SK-N-SH (cell line): ENCODE measurements around the gene CDH18. TPM values are rescaled to one million over a fixed set of nuclear protein-coding genes. Genes with fewer than 3 reads are reported as not detected.

Source experiments
- CTCF ChIA-PET: fragments of 300-600, 350-600 bp; formaldehyde crosslinking; extraction: SDS; loops from one replicate; lab custom pipeline; 2021; lab: Yijun Ruan, JAX
- POLR2A ChIA-PET: fragments of 350-600 bp; sonication (Branson Sonifier 250); formaldehyde crosslinking; extraction: SDS; loops from one replicate; lab custom pipeline; 2020; ENCODE audit warnings: antibody characterized with exemption, inconsistent platforms; lab: Yijun Ruan, JAX
- DNase-seq: peaks from one replicate; pipeline ENCODE4 v3.0.0; 2012
- H2AFZ ChIP-seq: fragments of 200-600 bp; sonication (generic); 2 replicates; pipeline ENCODE4 v1.8.1; 2016; ENCODE audit warnings: antibody characterized with exemption, mild to moderate bottlenecking, low read depth
- H3F3A ChIP-seq: fragments of 200-600 bp; sonication (generic); replicated peaks from 2 replicates; pipeline ENCODE3; 2016; ENCODE audit warnings: antibody characterized with exemption, mild to moderate bottlenecking; ENCODE audit not compliant: insufficient read depth
- H3K27ac ChIP-seq, 2 experiments: fragments of 200-500 bp in 1 of 2; fragments of 200-600 bp in 1 of 2; sonication (Bioruptor generic) in 1 of 2; sonication (generic), shearing (Covaris generic) in 1 of 2; 2 replicates each; pipeline versions ENCODE4 v1.5.1 to v1.6.1; 2014 to 2016; ENCODE audit warnings: low read depth in 2 of 2, inconsistent platforms in 1 of 2, low read length in 1 of 2, mild to moderate bottlenecking in 1 of 2, mixed read lengths in 1 of 2
- H3K27me3 ChIP-seq: fragments of 200-600 bp; sonication (generic), shearing (Covaris generic); 2 replicates; pipeline ENCODE4 v1.6.1; 2016; ENCODE audit warnings: mixed run types; ENCODE audit not compliant: insufficient read depth
- H3K36me3 ChIP-seq, 2 experiments: fragments of 200-500 bp in 1 of 2; fragments of 200-600 bp in 1 of 2; sonication (Bioruptor generic) in 1 of 2; sonication (generic) in 1 of 2; replicated peaks in 1 of 2; 2 replicates each; pipeline versions ENCODE3 to v1.5.1; 2014 to 2016; ENCODE audit warnings: low read length in 1 of 2, mild to moderate bottlenecking in 1 of 2; ENCODE audit not compliant: insufficient read depth in 2 of 2, control insufficient read depth in 1 of 2
- H3K4me1 ChIP-seq, 2 experiments: fragments of 200-500 bp in 1 of 2; fragments of 200-600 bp in 1 of 2; sonication (Bioruptor generic) in 1 of 2; sonication (generic), shearing (Covaris generic) in 1 of 2; 2 replicates each; pipeline versions ENCODE4 v1.5.1 to v1.6.1; 2014 to 2016; ENCODE audit warnings: low read depth in 1 of 2, low read length in 1 of 2, mixed run types in 1 of 2; ENCODE audit not compliant: insufficient read depth in 2 of 2, control insufficient read depth in 1 of 2
- H3K4me2 ChIP-seq: fragments of 200-600 bp; sonication (generic), shearing (Covaris generic); 2 replicates; pipeline ENCODE4 v1.6.1; 2017; ENCODE audit warnings: mixed run types
- H3K4me3 ChIP-seq, 2 experiments: fragments of 200-500 bp in 1 of 2; fragments of 200-600 bp in 1 of 2; sonication (Bioruptor generic) in 1 of 2; sonication (generic), shearing (Covaris generic) in 1 of 2; 2 replicates each; pipeline versions ENCODE4 v1.5.1 to v1.8.1; 2014 to 2016; ENCODE audit warnings: low read depth in 2 of 2, inconsistent platforms in 1 of 2, low read length in 1 of 2, mild to moderate bottlenecking in 1 of 2, mixed read lengths in 1 of 2, moderate library complexity in 1 of 2
- H3K79me2 ChIP-seq: fragments of 200-600 bp; sonication (generic); 2 replicates; pipeline ENCODE4 v1.8.1; 2017; ENCODE audit warnings: mild to moderate bottlenecking; ENCODE audit not compliant: insufficient read depth
- H3K9ac ChIP-seq: fragments of 200-600 bp; sonication (generic); 2 replicates; pipeline ENCODE4 v1.6.1; 2017; ENCODE audit warnings: mixed run types
- H3K9me2 ChIP-seq: fragments of 200-600 bp; sonication (generic); 2 replicates; pipeline ENCODE4 v1.6.1; 2017; ENCODE audit warnings: mixed run types
- H3K9me3 ChIP-seq: fragments of 200-600 bp; sonication (generic); 2 replicates; pipeline ENCODE4 v1.6.1; 2017; ENCODE audit warnings: mixed run types, mild to moderate bottlenecking, moderate library complexity
- H4K20me1 ChIP-seq: fragments of 200-600 bp; sonication (generic); 2 replicates; pipeline ENCODE4 v1.6.1; 2017; ENCODE audit warnings: mild to moderate bottlenecking, mixed run types; ENCODE audit not compliant: insufficient read depth
- EZH2phosphoT487 ChIP-seq: fragments of 200-600 bp; sonication (generic); IDR thresholded peaks from 2 replicates; pipeline ENCODE4 v1.6.1; 2017; ENCODE audit warnings: low read depth, mixed run types, mild to moderate bottlenecking, antibody characterized with exemption, moderate library complexity, borderline replicate concordance
- FOXJ3 ChIP-seq: sonication (generic); formaldehyde crosslinking; IDR thresholded peaks from 2 replicates; pipeline ENCODE4 v1.5.1; 2020; ENCODE audit warnings: mild to moderate bottlenecking, missing genetic modification reagents
- FOXM1 ChIP-seq: IDR thresholded peaks from 2 replicates; pipeline ENCODE4 v1.4.0; 2012; ENCODE audit warnings: low read depth, mild to moderate bottlenecking
- GABPA ChIP-seq: IDR thresholded peaks from 2 replicates; pipeline ENCODE4 v1.4.0; 2012; ENCODE audit warnings: low read depth, mild to moderate bottlenecking
- JUND ChIP-seq: IDR thresholded peaks from 2 replicates; pipeline ENCODE4 v1.4.0; 2012
- MXI1 ChIP-seq: IDR thresholded peaks from 2 replicates; pipeline ENCODE4 v1.6.1; 2012; ENCODE audit warnings: mild to moderate bottlenecking, low read depth, low read length, improper control_type of control experiment
- NFIC ChIP-seq: IDR thresholded peaks from 2 replicates; pipeline ENCODE4 v1.4.0; 2012; ENCODE audit warnings: borderline replicate concordance
- NRF1 ChIP-seq: IDR thresholded peaks from 2 replicates; pipeline ENCODE4 v1.6.1; 2012; ENCODE audit warnings: low read depth, mild to moderate bottlenecking, low read length
- RAD21 ChIP-seq: IDR thresholded peaks from 2 replicates; pipeline ENCODE4 v1.6.1; 2012; ENCODE audit warnings: mild to moderate bottlenecking, low read length
- SIN3A ChIP-seq: IDR thresholded peaks from 2 replicates; pipeline ENCODE4 v1.6.1; 2012; ENCODE audit warnings: low read depth, mild to moderate bottlenecking, low read length, moderate library complexity, borderline replicate concordance
- SMC3 ChIP-seq: IDR thresholded peaks from 2 replicates; pipeline ENCODE4 v1.6.1; 2012; ENCODE audit warnings: low read depth, low read length, improper control_type of control experiment
- TAF1 ChIP-seq: IDR thresholded peaks from 2 replicates; pipeline ENCODE4 v1.6.1; 2012; ENCODE audit warnings: low read depth, mild to moderate bottlenecking, low read length, moderate library complexity, borderline replicate concordance
- TCF12 ChIP-seq: IDR thresholded peaks from 2 replicates; pipeline ENCODE4 v1.4.0; 2012
- WGBS: methylation state at CpG from one replicate; pipeline ENCODE4 v1.1.6; 2017; ENCODE audit warnings: low lambda C conversion rate; 5-methylcytosine and 5-hydroxymethylcytosine counted together
- polyA plus RNA-seq, 3 experiments: library from polyadenylated mRNA; depleted of rRNA; stranded (reverse); fragments of >200 nt; gene quantifications; 2 replicates each; pipeline ENCODE4 v1.2.3, GENCODE V29; 2012
- TF ChIP-seq, protein P1 (sequence below): IDR thresholded peaks from 2 replicates; pipeline ENCODE4 v1.4.0; 2012; ENCODE audit warnings: low read depth, borderline replicate concordance
- TF ChIP-seq, protein P2 (sequence below): fragments of 150-350 bp; IDR thresholded peaks from 2 replicates; pipeline ENCODE4 v1.6.1; 2017; ENCODE audit warnings: antibody characterized with exemption, low read length, low read depth, borderline replicate concordance
- TF ChIP-seq, protein P3 (sequence below): fragments of 200-600 bp; sonication (generic); IDR thresholded peaks from 2 replicates; pipeline ENCODE4 v1.6.1; 2017; ENCODE audit warnings: antibody characterized with exemption, mild to moderate bottlenecking, moderate library complexity

Gene CDH18
- polyA plus RNA-seq, 1 of the 3 experiments (the other 2 are of a cell fraction), result 6.0 TPM

DNA sequence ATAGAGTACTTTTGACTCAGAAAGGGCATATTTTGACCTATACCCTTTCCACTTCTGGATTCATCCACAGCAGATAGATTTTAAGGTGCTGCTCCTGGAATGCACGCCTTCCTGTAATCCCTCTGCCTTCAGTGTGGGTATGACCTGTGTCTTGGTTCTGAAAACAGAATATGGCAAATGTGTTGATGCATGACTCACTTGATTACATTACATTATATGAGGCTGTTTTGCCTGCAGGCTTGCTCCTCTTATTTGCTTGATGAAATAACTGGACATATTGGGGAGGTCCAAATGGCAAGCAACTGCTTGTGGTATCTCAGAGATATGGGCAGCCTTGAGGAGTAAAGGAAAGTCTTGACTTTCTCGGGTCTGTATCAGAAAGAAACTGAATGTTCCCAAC lies 468.6 kb downstream of the CDH18 start:
- ChIA-PET POLR2A (no interaction called here), CTCF (no interaction called here)
- H3K9me3 ChIP-seq, result no peaks in the 10 kb centered on the region
- no peaks in the 10 kb centered on the region for H3F3A ChIP-seq
- no peak overlapping the region for H3K4me3 ChIP-seq
- WGBS, result 33% methylated on average over 2 of the region's 2 CpGs
- TF ChIP-seq GABPA, result no peak
- no peak for TF ChIP-seq NRF1
- TF ChIP-seq TAF1, result no peak
- TF ChIP-seq, protein P1, sequence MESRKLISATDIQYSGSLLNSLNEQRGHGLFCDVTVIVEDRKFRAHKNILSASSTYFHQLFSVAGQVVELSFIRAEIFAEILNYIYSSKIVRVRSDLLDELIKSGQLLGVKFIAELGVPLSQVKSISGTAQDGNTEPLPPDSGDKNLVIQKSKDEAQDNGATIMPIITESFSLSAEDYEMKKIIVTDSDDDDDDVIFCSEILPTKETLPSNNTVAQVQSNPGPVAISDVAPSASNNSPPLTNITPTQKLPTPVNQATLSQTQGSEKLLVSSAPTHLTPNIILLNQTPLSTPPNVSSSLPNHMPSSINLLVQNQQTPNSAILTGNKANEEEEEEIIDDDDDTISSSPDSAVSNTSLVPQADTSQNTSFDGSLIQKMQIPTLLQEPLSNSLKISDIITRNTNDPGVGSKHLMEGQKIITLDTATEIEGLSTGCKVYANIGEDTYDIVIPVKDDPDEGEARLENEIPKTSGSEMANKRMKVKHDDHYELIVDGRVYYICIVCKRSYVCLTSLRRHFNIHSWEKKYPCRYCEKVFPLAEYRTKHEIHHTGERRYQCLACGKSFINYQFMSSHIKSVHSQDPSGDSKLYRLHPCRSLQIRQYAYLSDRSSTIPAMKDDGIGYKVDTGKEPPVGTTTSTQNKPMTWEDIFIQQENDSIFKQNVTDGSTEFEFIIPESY, result no peak
- no peak for TF ChIP-seq FOXM1
- no peak for TF ChIP-seq NFIC
- TF ChIP-seq MXI1, result no peak
- no peak for TF ChIP-seq SIN3A
- TF ChIP-seq TCF12, result no peak
- TF ChIP-seq FOXJ3 (CRISPR knock-in tag), result no peak
- no peak for TF ChIP-seq RAD21
- no peak for TF ChIP-seq JUND
- TF ChIP-seq, protein P2, sequence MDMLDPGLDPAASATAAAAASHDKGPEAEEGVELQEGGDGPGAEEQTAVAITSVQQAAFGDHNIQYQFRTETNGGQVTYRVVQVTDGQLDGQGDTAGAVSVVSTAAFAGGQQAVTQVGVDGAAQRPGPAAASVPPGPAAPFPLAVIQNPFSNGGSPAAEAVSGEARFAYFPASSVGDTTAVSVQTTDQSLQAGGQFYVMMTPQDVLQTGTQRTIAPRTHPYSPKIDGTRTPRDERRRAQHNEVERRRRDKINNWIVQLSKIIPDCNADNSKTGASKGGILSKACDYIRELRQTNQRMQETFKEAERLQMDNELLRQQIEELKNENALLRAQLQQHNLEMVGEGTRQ, result no peak
- no peak for TF ChIP-seq SMC3
- no peak for TF ChIP-seq EZH2phosphoT487
- TF ChIP-seq, protein P3, sequence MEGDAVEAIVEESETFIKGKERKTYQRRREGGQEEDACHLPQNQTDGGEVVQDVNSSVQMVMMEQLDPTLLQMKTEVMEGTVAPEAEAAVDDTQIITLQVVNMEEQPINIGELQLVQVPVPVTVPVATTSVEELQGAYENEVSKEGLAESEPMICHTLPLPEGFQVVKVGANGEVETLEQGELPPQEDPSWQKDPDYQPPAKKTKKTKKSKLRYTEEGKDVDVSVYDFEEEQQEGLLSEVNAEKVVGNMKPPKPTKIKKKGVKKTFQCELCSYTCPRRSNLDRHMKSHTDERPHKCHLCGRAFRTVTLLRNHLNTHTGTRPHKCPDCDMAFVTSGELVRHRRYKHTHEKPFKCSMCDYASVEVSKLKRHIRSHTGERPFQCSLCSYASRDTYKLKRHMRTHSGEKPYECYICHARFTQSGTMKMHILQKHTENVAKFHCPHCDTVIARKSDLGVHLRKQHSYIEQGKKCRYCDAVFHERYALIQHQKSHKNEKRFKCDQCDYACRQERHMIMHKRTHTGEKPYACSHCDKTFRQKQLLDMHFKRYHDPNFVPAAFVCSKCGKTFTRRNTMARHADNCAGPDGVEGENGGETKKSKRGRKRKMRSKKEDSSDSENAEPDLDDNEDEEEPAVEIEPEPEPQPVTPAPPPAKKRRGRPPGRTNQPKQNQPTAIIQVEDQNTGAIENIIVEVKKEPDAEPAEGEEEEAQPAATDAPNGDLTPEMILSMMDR, result no peak
- H3K79me2 ChIP-seq, result no peaks in the 10 kb centered on the region
- no peaks in the 10 kb centered on the region for H3K4me1 ChIP-seq
- no peak for DNase-seq
- no peaks in the 10 kb centered on the region for H3K36me3 ChIP-seq
- H3K27ac ChIP-seq, result no peak overlapping the region
- H3K9me2 ChIP-seq, result no peaks in the 10 kb centered on the region
- H3K4me2 ChIP-seq, result no peak overlapping the region
- H4K20me1 ChIP-seq, result no peaks in the 10 kb centered on the region
- H2AFZ ChIP-seq, result no peak overlapping the region
- H3K27me3 ChIP-seq, result no peaks in the 10 kb centered on the region
- no peak overlapping the region for H3K9ac ChIP-seq
